ENCODE measurements around the gene KSR2.
"Not testable (repeated sequence)": the region's sequence is repeated elsewhere in the genome, so short reads cannot be mapped to it uniquely, and the experiment has no call there.

Gene KSR2

DNA sequence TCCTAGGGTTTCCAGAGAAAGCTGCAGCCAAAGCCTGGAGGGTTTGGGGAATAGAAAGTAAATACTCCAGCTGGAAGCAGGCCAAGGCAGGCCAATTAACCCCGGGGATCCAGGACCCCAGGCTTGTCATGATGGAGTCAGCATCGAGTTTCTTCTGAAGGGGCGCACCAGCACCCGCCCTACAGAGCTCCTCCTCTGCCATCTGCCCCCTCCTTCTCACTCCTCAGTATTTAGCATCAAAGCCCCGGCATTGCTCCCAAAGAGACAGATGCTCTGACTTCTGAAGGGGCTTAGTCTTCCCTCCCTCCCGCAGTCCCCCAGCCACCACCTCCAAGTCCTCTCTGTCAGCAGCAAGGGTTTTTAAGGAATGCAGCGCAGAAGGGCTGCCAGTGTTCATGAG lies 322.3 kb downstream of the KSR2 start:
- Histone ChIP-seq H3K27ac (no peak overlapping the region), H3K4me3 (no peak overlapping the region)
- TF ChIP-seq, protein P1, sequence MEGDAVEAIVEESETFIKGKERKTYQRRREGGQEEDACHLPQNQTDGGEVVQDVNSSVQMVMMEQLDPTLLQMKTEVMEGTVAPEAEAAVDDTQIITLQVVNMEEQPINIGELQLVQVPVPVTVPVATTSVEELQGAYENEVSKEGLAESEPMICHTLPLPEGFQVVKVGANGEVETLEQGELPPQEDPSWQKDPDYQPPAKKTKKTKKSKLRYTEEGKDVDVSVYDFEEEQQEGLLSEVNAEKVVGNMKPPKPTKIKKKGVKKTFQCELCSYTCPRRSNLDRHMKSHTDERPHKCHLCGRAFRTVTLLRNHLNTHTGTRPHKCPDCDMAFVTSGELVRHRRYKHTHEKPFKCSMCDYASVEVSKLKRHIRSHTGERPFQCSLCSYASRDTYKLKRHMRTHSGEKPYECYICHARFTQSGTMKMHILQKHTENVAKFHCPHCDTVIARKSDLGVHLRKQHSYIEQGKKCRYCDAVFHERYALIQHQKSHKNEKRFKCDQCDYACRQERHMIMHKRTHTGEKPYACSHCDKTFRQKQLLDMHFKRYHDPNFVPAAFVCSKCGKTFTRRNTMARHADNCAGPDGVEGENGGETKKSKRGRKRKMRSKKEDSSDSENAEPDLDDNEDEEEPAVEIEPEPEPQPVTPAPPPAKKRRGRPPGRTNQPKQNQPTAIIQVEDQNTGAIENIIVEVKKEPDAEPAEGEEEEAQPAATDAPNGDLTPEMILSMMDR (IDR thresholded peaks at IDR 0.05): no peak
- no peak for DNase-seq (ENCODE audit: low spot score)

DNA sequence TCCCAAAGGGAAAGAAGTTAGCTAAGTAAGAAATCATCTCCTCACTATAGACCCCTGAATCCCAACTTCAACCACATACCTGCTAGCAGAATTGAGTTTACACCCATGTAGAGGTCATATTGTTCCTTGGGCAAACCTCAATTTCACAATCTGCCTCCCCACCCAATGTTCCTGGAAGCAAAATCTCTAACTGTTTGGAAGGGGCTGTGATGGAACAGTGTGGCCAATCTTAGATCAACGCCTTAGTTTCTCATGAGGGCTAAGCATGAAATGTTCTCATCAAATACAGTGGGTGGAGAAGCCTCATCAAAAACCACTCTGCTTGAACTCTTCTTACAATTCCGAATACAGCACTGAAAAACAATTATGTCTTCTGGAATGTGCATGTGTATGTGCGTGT lies 323.3 kb downstream of the KSR2 start:
- Histone ChIP-seq H3K4me3 (no peak overlapping the region), H3K27ac (no peak overlapping the region)
- DNase-seq (ENCODE audit: low spot score): no peak
- TF ChIP-seq, protein P1 (IDR thresholded peaks at IDR 0.05): no peak

DNA sequence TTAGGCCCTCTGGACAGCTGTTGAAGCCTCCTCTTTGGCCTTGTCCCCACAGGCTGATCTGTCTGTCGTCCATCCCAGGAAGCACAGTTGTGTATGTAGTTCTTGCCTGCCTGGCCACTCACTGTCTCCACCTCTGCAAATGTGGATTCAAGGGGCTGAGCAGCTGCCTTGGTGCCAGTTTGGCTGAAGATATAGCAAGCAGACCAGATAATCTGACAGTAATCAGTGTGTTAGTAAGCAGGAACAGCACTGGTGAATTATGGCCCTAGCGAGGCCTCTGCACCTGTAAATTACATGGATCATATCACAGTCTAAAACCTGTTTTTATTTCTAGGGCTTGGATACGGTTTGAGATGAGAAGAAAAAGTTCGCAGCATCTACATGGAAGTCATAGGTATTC lies 324.8 kb downstream of the KSR2 start:
- TF ChIP-seq, protein P1 (IDR thresholded peaks at IDR 0.05): no peak
- no peak for DNase-seq (ENCODE audit: low spot score)
- no peak overlapping the region for H3K4me3 ChIP-seq
- H3K27ac ChIP-seq: no peak overlapping the region

DNA sequence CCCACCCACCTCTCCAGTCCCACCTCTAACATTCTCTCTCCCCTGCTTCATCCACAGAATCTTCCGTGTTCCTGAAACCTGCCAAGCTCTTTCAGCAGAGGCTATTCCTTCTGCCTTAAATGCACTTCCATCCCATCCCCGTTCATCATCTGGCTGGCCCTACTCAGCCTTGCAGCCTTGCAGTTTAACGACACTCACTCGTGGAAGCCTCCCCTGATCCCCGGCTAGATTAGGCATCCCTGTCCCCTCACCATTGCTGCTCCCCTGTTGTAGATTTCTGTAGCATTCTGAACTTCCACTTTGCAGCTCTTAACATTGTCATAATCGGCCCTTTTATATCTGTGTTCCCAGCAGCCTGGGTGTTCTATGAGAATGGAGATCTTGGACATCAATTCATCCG lies 326.9 kb downstream of the KSR2 start:
- TF ChIP-seq, protein P1 (IDR thresholded peaks at IDR 0.05): no peak
- DNase-seq (ENCODE audit: low spot score): no peak
- Histone ChIP-seq H3K27ac (no peak overlapping the region), H3K4me3 (no peak overlapping the region)

DNA sequence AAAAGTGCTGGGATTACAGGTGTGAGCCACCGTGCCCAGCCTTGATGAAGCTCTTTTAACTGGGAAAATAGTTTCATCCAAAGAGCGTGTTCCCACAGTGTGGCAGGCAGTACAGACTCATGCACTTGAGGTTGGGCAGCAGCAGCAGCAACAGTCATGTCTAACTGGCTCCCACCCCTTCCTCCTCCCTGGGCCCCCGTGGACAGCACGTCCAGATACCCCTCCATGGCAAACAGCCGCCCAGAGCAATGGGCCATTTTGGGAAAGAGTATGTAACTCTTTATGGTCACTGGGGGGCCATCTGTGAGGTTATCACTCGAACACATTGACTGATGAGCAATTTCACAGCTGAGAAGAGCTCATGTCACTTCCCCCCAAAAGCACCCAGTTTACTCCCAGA lies 328.3 kb downstream of the KSR2 start:
- Histone ChIP-seq H3K27ac (no peak overlapping the region), H3K4me3 (no peak overlapping the region)
- DNase-seq (ENCODE audit: low spot score): no peak
- TF ChIP-seq, protein P1 (IDR thresholded peaks at IDR 0.05): no peak

DNA sequence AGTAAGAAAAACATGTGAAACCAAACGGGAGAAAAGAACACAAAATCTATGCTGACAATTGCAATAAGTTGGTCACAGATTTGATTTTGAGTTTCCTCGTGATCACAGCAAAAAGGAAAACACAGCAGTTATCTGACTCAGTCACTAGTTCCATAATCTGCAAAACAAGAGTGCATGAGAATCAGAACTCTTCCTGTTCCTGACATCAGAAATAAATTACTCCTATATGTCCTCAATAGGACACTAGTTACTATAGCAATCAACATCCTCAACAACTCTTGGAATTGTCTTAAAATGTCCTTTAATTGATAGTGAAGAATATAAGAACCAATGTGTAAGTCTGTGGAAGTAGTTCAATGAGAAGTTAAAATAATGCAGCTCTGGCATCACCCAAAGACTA lies 339.3 kb downstream of the KSR2 start:
- TF ChIP-seq, protein P1 (IDR thresholded peaks at IDR 0.05): no peak
- no peak for DNase-seq (ENCODE audit: low spot score)

DNA sequence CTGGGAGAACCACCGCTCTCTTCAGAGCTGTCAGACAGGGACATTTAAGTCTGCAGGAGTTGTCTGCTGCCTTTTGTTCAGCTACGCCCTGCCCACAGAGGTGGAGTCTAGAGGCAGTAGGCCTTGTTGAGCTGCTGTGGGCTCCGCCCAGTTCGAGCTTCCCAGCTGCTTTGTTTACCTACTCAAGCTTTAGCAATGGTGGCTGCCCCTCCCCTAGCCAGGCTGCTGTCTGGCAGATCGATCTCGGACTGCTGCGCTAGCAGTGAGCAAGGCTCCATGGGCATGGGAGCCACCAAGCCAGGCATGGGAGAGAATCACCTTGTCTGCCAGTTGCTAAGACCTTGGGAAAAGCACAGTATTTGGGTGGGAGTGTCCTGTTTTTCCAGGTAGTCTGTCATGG lies 340.1 kb downstream of the KSR2 start:
- DNase-seq (ENCODE audit: low spot score); H3K4me3 ChIP-seq; H3K27ac ChIP-seq: not testable (repeated sequence)

More for the DNA sequence above, 339.3 kb downstream of the KSR2 start:
- Histone ChIP-seq H3K27ac (no peak overlapping the region), H3K4me3 (no peak overlapping the region)

DNA sequence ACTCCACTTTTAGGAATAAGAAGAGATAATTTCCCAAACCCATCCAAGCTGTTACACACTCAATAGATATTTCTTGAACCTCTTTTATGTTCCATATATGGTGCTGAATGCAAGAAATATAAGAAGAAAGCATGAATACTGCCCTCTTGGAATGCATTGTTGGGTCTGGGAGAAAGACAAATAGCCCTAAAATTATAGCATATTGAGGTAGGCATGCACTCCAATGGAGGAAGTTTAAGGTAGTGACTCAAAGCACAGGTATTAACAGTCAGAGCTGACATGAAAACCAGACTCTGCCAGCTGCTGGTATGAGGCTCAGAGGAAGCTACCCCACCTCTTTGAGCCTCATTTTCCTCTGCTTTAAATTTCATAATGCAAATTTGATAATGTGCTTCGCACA lies 346.0 kb downstream of the KSR2 start:
- TF ChIP-seq, protein P1 (IDR thresholded peaks at IDR 0.05): no peak
- no peak for DNase-seq (ENCODE audit: low spot score)

More for the DNA sequence above, 346.0 kb downstream of the KSR2 start:
- Histone ChIP-seq H3K4me3 (no peak overlapping the region), H3K27ac (no peak overlapping the region)
